AML-193 (cell line): ENCODE results near the gene SYNGR4.
"Not testable (repeated sequence)": the region's sequence is repeated elsewhere in the genome, so short reads cannot be mapped to it uniquely, and the experiment has no call there.

ENCODE experiments used
- DNase-seq, 2 experiments: peaks; one replicate each; lab custom pipeline; 2025; lab: John Stamatoyannopoulos, UW

The SYNGR4 gene, protein sequence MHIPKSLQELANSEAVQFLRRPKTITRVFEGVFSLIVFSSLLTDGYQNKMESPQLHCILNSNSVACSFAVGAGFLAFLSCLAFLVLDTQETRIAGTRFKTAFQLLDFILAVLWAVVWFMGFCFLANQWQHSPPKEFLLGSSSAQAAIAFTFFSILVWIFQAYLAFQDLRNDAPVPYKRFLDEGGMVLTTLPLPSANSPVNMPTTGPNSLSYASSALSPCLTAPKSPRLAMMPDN

DNA sequence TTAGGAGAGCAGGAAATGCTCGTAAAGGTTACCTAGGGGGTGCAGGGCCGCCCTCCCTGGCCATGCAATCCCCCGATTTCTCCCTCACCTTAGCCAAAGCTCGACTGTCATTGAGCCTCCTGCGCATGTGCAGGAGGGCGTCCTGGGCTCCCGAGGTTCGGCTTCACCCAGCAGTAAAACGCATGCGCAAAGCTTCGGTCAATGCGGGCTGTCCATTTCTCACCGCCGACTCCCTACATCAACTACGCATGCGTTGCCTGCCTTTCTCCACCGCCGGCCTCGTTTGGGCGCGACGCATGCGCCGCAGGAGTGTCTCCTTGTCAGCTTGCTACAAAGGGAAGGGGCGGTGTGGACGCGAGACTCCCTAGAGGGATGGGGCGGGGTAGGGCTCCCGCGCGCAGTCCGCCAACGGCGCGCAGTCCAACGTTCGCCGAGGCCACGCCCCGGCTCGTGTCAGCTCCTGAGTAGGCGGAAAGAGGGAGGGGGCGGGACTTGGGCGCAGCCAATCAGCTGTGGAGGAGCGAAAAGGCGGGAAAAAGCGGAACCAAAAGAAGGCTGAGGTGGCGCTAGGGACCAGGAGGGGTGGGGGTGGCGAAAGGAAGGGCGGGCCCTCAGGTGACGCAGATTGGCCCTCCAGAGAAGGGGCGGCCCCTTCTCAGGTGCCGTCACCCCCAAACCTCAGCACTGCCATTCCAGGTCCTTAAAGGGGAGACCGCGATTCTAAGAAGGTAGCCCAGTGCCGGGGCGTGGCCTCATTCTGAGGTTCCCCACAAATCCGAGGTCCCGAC, at the start of gene SYNGR4, which contains the start of gene TMEM143:
Gene SYNGR4, plus strand, starts transcription at position 558 of the 788 bp plus-strand sequence. CDS start 1,476 bp downstream, outside the sequence.
Gene TMEM143, minus strand, starts transcription at position 131 of the 788 bp plus-strand sequence. Its CDS starts 20 bp downstream, at position 111.
- DNase-seq = peak; percentile 99

DNA sequence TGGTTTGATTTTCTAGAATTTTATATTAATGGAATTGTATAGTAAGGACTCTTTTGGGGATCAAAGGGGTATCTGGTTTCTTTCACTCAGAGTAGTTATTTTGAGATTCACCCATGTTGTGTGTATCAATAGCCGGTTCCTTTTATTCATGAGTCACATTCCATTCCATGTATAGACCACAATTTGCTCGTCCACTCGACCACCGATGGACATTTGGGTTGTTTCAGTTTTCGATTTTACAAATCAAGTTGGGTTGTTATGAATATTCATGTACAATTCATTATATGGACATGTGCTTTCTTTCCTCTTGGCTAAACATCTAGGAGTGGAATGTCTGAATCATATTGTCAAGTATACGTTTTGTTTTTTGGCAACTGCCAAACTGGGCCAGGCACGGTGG, 48.5 kb upstream of the SYNGR4 start:
- no peak for DNase-seq

DNA sequence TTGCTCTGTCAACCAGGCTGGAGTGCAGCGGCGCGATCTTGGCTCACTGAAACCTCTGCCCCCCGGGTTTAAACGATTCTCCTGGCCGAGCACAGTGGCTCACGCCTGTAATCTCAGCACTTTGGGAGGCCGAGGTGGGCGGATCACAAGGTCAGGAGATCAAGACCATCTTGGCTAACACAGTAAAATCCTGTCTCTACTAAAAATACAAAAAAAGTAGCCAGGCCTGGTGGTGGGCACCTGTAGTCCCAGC, 46.5 kb upstream of the SYNGR4 start:
- not testable (repeated sequence) for DNase-seq

DNA sequence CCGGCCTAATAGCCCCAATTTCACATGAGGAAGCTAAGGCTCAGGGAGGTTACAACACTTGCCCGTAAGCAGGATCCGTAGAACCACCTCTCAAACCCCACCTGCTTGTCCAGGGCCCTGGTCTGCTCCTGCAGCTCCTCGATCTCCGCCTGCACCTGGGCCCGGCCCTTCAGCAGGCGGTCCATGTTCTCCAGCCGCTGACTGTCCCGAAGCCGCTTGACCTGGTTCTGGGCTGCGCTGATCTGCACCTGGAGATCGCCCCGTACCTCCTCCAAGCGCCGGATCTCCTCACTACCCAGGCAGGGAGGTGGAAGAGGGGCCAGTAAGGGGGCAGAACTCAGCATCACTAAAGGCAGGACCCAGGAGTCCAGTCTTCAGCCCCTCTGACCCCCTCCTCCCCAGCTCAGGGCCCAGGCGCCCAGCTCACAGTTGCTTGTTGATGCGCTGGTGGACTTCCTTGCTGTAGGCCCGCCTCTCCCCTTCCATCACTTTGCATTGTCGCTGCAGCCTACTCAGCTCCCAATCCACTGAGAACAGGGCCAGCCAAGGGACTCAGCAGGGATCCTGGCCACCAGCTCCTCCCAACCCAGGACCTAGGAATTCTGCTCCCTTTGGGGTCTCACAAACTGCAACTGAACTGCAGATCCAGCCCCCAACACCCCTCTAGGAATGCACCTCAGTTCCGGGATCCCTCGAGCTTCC, 45.7 kb upstream of the SYNGR4 start:
- no peak for DNase-seq

DNA sequence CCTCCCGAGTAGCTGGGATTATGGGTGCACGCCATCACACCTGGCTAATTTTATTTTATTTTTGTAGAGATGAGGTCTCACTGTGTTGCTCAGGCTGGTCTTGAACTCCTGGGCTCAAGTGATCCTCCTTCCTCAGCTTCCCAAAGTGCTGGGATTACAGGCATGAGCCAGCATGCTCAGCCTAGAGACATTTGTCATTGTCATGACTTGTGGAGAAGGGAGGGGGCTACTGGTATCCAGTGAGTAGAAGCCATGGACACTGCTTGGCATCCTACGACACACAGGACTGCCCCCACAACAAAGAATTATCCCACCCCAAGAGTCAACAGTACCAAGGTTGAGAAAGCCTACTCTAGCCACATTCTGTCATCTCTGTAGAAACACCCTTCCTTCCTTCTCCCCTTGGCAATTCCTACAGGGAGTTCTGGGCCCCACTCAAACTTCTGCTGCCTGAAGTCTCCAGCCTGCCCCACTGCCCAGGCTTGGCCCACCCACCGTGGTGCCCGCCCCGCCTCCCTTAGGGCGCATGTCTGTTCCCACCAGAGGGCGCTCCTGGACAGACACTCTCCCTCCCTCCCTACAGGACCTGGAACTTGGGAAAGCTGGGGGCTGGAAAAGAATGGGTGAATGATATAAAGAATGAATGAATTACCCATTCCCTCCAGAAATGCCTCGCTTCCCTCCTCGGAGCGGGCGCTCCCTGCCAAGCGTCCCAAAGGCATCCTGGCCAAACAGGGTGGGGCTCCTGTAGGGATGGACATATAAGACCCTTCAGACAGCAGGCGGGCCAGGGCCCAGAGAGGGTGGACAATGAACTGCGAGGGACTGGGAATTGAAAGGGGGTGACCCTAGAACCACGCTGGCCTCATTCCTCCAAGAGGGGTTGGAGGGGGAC, 44.3 kb upstream of the SYNGR4 start:
- DNase-seq = peak; percentile 30 to 34

DNA sequence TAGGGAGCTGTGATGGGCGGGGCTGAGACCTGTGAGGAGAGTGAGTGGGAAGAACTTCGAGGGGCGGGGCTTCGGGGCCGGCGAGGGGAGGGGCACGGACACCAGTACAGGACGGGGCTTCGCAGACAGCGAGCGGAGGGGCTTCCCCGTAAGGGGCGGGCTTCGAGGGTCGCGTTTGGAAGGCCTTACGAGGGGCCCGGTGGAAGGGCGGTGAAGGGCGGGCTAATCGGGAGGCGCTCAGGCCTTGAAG, 42.9 kb upstream of the SYNGR4 start:
- peak; percentile 78 to 89 for DNase-seq

DNA sequence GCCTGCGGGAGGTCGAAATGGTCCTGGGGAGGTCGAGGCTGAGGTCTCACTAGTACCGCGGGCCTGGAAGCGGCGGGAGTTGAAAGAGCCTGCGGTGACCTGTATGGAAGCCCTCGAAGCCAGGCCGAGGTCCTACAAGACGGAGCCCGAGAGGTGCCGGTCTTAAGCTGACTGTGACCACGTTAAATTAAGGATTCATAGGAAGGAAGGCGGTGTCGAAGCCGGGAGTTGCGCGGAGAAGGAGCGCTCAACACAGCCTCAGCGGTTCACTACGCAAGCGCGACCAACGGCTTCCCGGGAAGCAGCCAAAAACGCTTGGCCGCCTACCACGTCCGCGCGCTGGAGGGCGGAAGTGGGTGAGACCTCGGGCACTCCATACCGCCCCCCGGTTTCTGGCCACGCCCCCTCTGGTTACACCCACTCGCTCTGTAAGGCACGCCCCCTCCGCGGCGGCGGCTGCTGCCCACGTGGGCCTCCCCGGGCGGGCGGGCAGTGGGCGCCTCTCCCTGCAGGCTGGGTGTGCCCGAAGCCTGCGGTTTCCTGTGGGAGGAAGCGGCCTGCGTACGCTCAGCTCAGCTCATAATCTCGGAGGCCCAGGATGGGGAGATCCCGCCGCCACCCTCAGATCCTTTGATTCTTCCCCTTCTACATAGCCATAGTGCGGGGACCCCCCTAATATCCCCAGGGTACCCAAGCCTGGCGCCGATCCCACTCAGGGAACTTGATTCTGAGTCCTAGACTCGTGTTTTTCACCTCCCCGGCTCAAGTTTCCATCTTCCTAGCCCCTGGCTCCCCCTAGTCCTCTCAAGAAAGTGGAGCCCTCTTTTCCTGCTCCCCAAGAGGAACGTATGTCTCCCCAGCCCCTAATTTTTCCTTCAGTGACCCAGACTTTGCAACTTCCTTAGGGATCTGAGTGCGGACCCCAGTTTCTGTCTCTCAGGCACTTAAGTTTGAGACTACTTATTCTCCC, 42.3 kb upstream of the SYNGR4 start:
- DNase-seq = peak; percentile 93 to 95

DNA sequence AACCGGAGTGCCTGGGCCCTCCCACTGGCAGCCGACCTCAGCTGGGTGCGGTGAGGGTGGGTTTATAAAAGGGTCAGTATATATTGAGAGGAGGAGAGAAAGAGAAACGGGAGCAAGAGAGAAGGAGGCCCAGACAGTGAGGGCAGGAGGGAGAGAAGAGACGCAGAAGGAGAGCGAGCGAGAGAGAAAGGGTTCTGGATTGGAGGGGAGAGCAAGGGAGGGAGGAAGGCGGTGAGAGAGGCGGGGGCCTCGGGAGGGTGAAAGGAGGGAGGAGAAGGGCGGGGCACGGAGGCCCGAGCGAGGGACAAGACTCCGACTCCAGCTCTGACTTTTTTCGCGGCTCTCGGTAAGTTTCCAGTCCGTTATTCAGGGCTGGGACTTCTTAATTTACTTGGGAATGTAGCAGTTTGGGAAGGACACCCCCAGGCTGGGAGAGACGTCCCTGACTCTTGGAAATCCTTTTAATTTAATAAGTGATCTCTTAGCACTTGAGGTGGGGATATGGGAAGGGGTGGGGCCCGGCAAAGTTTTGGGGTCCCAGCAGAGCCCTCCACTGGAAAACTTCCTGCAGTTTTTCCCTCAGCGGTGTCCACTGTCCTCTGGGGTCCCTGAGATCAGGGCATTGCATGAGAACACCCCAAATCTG, 38.8 kb upstream of the SYNGR4 start, which contains the start of gene EMP3:
Gene EMP3, plus strand, starts transcription at position 288 of the 646 bp plus-strand sequence. CDS start 1,293 bp downstream, outside the sequence.
- DNase-seq = peak; percentile 64 to 65

DNA sequence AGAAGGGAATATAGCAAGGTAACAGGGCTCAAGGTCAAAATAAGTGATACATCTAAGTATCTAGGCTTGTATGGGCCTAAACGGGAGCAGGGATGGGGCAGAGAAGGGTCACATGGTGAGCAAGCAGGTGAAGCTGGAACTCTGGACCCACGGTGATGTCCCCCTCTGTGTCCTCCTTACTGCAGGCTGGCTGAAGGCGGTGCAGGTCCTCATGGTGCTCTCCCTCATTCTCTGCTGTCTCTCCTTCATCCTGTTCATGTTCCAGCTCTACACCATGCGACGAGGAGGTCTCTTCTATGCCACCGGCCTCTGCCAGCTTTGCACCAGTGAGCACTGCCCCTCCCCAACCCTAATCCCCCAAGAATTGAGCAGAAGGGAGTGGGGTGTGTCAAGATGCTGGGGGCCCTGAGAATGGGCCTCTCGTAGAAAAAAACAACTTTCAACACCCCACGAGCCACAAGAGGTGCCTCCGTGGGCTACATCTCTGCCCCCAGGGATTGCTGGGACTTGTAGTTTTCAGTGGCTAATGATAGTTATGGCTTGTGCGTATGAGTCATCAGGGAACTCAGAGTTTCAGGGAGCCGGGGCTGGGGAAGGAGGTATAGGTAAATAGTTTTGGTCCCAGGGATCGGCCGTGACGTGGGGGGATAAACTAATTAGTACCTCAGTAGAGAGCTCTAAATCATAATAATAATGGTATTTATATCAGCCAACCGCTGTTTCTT, 34.8 kb upstream of the SYNGR4 start:
- no peak for DNase-seq

DNA sequence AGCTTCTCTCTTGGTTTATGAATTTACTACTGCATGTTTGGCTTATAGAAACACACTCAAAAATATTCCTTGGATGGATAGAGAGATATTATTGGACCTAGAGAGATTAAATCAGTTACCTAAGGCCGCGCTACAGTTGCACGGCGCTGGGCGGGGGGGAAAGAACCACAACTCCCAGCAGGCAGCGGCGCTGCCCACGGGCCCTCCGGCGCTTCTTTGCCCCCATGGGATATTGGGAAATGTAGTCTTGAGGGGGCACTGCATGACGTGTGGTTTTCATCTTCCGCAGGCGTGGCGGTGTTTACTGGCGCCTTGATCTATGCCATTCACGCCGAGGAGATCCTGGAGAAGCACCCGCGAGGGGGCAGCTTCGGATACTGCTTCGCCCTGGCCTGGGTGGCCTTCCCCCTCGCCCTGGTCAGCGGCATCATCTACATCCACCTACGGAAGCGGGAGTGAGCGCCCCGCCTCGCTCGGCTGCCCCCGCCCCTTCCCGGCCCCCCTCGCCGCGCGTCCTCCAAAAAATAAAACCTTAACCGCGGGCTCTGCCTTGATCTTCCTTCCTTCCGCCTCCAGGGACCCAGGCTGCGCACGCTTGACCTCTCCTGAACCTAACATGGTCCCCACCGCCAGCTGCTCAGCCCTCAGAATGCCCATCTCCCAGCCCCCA, 34.0 kb upstream of the SYNGR4 start:
- DNase-seq = peak; percentile 56 to 66

DNA sequence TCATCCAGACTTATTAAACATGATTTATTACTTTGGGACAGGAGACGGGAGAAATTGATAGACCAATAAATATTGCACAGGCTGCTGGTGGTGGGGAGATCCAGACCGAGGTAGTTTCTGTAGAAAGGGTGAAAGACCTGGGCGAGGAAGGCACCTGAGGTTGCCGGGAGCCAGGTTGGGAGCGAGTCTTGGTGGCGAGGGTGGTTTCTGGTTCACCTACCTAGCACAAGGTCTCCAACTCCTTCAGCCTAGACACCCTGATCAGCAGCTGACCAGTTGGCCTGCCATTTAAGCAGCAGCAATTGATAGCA, 31.9 kb upstream of the SYNGR4 start:
- DNase-seq = no peak

DNA sequence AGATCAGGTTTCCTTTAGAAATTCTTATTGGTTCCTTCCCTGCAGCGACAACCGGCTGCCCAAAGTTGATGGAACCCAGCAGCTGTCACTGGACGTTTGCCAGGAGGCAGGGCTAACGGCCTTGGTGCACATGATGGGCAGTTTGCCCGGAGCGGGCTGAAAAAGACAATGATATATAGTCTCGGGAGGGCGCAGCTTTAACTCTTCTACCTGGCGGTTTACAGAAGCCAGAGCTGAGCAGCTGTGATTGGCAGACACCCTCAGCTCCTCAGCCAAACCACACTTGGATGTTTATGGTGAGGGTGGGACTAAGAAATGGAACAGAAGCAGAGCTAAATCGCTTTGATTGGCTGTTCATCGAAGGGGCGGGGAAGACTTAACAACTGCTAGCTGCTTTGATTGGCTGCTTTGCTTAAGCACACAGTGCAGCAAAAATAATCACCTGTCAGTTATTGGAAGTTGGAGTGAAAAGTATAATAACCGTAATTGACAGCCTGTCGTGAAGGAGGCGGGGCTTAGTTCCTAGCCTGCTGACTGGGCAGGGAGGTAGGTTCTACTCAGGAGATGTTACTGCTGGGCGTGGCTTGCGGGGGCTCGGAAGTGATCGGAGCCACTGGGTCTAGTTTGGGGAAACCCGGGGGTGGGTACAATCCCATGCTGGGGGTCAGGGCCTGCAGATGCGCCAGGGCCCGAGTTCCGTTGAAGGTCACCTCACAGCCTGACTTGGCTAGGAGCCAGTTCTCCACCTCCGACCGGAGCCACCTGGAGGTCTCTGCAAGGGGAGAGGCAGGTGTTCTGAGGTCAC, 31.3 kb upstream of the SYNGR4 start:
- peak; percentile 98 to 99 for DNase-seq

DNA sequence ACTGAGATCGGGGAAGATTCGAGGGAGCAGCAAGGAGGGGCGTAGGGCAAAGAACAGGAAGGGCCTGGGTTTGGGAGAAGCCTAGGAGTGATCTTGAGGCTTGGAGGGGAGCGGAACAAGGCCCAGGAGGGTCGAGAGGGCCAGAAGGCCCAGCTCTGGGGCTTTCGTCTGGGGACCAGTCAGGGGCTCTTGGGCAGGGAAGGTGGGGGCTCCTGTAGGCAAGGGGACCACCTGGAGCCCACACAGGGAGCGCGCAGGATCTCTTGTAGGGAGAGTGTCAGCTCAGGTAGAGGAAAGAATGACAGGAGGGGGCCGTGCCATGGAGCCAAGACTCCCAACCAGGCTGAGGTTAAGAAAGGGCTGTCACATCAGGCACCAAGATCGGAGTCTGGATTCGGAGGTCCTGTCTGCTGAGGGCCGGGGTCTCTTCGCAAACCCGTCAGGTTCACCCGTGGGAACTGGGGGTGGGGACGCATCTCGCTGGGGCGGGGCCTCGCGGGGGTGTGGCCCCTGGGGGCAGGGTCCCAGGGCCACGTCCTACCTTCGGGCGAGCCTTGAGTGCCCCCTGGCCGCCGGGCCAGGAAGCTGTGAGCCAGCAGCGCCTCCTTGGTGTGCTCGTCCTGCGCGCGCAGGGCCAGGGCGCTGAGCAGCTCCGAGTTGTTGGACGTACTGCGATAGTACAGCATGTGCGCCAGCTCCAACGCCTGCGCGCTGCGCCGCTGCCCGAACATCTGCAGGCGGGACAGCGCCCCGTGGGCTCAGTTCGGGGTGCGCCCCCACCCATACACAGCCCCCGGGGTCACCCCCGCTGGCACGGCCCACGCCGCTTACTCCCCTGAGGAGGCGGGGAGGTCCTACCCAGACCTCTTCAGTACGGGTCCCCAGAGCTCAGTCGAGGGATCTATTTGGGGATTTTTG, 30.4 kb upstream of the SYNGR4 start:
- DNase-seq = peak; percentile 83 to 90

DNA sequence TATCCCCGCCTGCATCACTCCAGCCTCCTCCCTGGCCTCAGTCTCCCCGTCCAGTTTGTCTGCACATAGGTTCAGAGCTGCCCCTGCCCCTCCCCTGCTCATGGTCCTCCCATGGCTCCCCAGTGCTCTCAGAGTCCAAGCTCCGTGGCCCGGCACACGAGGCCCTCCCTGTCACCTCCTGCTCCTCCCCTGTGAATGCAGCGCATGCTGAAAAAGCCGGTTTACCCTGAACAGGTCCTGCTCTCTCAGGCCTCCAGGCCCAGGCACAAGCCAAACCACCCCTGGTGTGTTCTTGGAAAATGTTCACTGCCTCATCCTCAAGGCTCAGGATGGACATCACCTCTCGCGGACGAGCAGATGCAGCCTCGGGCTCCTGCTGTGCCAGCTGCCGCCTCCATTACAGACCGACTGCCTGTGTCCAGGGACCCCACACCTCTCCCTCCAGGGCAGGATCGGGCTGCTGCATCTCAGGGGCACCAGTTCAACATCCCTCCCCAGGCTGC, 25.9 kb upstream of the SYNGR4 start:
- DNase-seq = no peak

DNA sequence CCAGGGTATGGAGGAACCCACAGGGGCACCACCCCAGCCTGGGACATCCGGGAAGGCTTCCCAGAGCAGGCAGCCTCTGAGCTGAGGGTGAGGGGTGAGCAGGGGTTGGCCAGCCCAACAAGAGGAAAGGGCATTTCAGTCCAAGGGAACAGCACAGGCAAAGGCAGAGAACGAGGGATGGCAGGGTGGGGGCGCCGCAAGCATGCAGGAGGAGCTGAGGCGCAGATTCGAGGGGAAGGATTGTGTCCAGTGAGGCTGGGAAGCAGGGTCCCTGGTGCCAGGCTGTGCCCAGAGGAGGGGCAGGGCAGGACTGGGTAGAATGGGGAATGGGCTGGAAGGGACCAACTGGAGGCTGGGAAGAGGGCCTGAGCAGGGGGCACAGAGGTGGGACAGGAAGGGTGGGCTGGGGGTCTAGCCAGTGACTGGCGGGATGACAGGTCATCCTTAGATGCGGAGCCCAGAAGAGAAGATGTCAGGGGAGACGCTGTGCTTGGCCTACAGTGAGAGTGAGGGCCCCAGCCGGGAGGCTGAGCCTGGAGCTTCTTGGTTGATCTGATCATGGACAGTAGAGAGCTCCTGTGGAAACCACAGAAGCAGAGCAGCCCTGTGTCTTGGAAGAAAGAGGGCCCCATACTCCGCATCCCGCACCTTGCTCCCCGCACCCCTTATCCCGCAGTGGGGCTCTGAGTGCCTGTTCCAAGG, 25.2 kb upstream of the SYNGR4 start:
- DNase-seq = no peak

DNA sequence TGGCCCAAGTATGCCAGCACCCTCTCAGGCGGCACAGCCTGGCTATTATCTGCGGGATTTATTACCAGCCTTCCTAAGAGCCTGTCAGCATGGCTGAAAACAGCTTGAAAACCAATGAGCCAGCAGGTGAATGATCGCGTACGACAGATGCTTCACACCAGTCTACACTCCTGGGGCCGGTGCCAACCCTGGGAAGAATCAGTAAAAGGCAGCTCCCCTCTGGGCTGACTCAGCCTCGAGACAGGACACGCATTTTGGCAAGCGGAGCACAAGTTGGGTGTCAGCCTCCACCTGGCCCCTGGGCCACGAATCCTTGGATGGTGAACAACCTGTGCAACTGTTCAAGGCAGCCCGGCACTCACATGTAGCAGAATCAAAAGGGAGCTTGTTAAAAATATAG, 23.2 kb upstream of the SYNGR4 start:
- DNase-seq = no peak
